Uterus (tissue), 2 donors: Measurements from ENCODE around the gene BET1L.

Experiments
- CTCF ChIP-seq, 4 experiments: fragments of 200-600 bp in 2 of 4; fragments of 450-650 bp in 2 of 4; sonication (generic) in 2 of 4; IDR thresholded peaks; one replicate each; pipeline ENCODE4 v1.5.1; 2016 to 2019; ENCODE audit warnings: antibody characterized with exemption in 4 of 4, mild to moderate bottlenecking in 2 of 4, moderate library complexity in 1 of 4
- POLR2A ChIP-seq, 2 donors: fragments of 450-650 bp; IDR thresholded peaks; one replicate each; pipeline ENCODE4 v1.6.1; 2016; ENCODE audit warnings: antibody characterized with exemption in 2 of 2, mild to moderate bottlenecking in 1 of 2, moderate library complexity in 1 of 2

GRCh38 chr11:204587-205109, 2.6 kb downstream of the BET1L start:
- TF ChIP-seq CTCF (IDR thresholded peaks at IDR 0.05), result no peak
- no peak for TF ChIP-seq POLR2A (IDR thresholded peaks at IDR 0.05)
